Vagina (tissue), 2 donors: ENCODE results near the gene SVOP. TPM values are rescaled to one million over a fixed set of nuclear protein-coding genes. Genes with fewer than 3 reads are reported as not detected.

ENCODE experiments used
- DNase-seq, 2 donors: peaks; one replicate each; pipeline ENCODE4 v3.0.0-alpha.2; 2017; ENCODE audit errors: extremely low spot score in 2 of 2
- H3K27ac ChIP-seq: fragments of 200-600 bp; sonication (generic); one replicate; pipeline ENCODE4 v1.5.1; 2019
- H3K27me3 ChIP-seq: fragments of 200-600 bp; sonication (generic); one replicate; pipeline ENCODE4 v1.5.1; 2019
- H3K36me3 ChIP-seq, 2 donors: fragments of 200-600 bp; sonication (generic); one replicate each; pipeline ENCODE4 v1.5.1; 2017 to 2019
- H3K4me1 ChIP-seq: fragments of 200-600 bp; sonication (generic); one replicate; pipeline ENCODE4 v1.5.1; 2019
- H3K4me3 ChIP-seq, 2 donors: fragments of 200-600 bp; sonication (generic); 1 replicate in 1 of 2; 2 replicates in 1 of 2; pipeline ENCODE4 v1.5.1; 2016 to 2019
- H3K9me3 ChIP-seq: fragments of 200-600 bp; sonication (generic); one replicate; pipeline ENCODE4 v1.5.1; 2019
- POLR2A ChIP-seq, 2 donors: fragments of 450-650 bp; IDR thresholded peaks; one replicate each; pipeline ENCODE4 v1.6.1; 2017; ENCODE audit warnings: antibody characterized with exemption in 2 of 2, mild to moderate bottlenecking in 2 of 2, moderate library complexity in 2 of 2
- POLR2AphosphoS5 ChIP-seq, 2 donors: sonication (generic); formaldehyde crosslinking; IDR thresholded peaks; one replicate each; pipeline ENCODE4 v1.9.0; 2017; ENCODE audit warnings: antibody characterized with exemption in 2 of 2, mild to moderate bottlenecking in 2 of 2, low read depth in 1 of 2; ENCODE audit not compliant: insufficient read depth in 1 of 2
- intact Hi-C: fragments of 100-400 bp; cut with DNase I; formaldehyde crosslinking; loops from one replicate; pipeline ENCODE4 v1.15.1; 2023
- total RNA-seq: library from RNA; depleted of rRNA; stranded (reverse); fragments of >200 nt; gene quantifications from one replicate; pipeline ENCODE4 v1.2.3, GENCODE V29; 2016
- TF ChIP-seq, protein P1 (sequence below), 3 experiments: fragments of 450-650 bp in 2 of 3; fragments of 200-600 bp in 1 of 3; sonication (generic) in 1 of 3; IDR thresholded peaks; one replicate each; pipeline ENCODE4 v1.5.1; 2017 to 2019; ENCODE audit warnings: antibody characterized with exemption in 3 of 3, mild to moderate bottlenecking in 2 of 3, moderate library complexity in 2 of 3

The SVOP gene
- total RNA-seq, 1 donor from 2014 or later: under 0.01 TPM

GRCh38 chr12:108977360-108977759, 43.5 kb downstream of the SVOP start:
- Histone ChIP-seq H3K4me1 (no peaks in the 10 kb centered on the region), H3K36me3 (no peaks in the 10 kb centered on the region), H3K4me3 (no peak overlapping the region), H3K27ac (no peak overlapping the region), H3K27me3 (no peaks in the 10 kb centered on the region), H3K9me3 (no peaks in the 10 kb centered on the region)
- intact Hi-C loops: no loop called here
- no peak for TF ChIP-seq POLR2A (IDR thresholded peaks at IDR 0.05)
- TF ChIP-seq, protein P1, sequence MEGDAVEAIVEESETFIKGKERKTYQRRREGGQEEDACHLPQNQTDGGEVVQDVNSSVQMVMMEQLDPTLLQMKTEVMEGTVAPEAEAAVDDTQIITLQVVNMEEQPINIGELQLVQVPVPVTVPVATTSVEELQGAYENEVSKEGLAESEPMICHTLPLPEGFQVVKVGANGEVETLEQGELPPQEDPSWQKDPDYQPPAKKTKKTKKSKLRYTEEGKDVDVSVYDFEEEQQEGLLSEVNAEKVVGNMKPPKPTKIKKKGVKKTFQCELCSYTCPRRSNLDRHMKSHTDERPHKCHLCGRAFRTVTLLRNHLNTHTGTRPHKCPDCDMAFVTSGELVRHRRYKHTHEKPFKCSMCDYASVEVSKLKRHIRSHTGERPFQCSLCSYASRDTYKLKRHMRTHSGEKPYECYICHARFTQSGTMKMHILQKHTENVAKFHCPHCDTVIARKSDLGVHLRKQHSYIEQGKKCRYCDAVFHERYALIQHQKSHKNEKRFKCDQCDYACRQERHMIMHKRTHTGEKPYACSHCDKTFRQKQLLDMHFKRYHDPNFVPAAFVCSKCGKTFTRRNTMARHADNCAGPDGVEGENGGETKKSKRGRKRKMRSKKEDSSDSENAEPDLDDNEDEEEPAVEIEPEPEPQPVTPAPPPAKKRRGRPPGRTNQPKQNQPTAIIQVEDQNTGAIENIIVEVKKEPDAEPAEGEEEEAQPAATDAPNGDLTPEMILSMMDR (IDR thresholded peaks at IDR 0.05): no peak
- no peak for TF ChIP-seq POLR2AphosphoS5 (IDR thresholded peaks at IDR 0.05; ENCODE audit: insufficient read depth in 1 of 2, low read depth in 1 of 2)
- DNase-seq: no peak

DNA sequence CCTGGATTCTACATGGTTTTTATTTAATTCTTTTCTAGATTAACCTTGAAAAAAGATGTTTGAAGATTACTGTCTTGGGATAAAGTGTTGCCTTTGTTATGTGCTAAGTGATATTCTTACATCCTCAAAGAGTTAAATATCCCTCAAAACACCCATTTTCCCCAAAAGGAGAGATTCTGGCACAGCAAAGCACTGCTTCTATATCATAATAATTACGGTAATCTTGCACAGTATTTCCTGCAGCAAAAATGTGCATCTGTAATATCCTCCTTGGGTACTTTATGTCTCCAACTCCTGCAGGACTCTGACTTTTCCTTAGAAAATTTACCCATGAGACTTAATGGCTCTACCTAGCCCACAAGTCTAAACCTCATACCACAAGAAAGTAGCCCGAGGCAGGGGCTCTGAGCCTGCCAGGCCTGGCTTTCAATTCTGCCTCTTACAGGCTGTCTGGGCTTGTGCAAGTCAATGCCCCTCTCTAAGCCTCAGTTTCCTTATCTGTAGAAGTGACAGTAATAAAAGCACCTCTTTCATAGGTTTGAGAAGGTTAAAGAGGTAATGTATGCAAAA, 45.8 kb downstream of the SVOP start:
- intact Hi-C loops: no loop called here
- no peak for DNase-seq
- H3K27me3 ChIP-seq: no peaks in the 10 kb centered on the region
- no peak overlapping the region for H3K27ac ChIP-seq
- no peak overlapping the region for H3K4me3 ChIP-seq
- H3K9me3 ChIP-seq: no peaks in the 10 kb centered on the region
- TF ChIP-seq, protein P1 (IDR thresholded peaks at IDR 0.05): no peak
- TF ChIP-seq POLR2AphosphoS5 (IDR thresholded peaks at IDR 0.05; ENCODE audit: insufficient read depth in 1 of 2, low read depth in 1 of 2) (no peak), POLR2A (IDR thresholded peaks at IDR 0.05) (no peak)
- no peaks in the 10 kb centered on the region for H3K4me1 ChIP-seq
- H3K36me3 ChIP-seq: no peaks in the 10 kb centered on the region

DNA sequence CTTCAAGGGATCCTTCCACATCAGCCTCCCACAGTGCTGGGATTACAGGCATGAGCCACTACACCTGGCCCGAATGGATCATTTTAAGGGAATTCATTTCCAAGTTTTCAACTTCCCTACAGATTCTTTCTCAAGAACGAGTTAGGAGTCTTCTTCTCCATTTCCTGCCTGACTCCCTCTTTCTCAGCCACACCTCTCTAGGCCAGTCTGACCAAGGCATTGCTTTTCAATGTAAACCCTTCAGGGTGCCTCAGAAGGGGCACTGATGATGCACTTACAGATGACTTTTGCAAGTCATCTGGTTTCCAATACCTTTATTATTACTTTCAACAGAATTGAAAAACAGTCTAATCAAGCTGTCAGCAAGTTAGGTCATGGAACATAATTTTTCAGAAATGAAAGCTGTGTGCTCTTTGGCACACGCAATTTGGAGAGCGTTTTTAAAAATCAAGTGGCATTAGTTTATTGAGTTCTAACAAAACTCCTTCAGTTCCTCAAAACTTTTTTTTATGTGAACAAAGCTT, 47.2 kb downstream of the SVOP start:
- Histone ChIP-seq H3K27ac (no peak overlapping the region), H3K4me3 (no peak overlapping the region), H3K27me3 (no peaks in the 10 kb centered on the region), H3K4me1 (no peaks in the 10 kb centered on the region), H3K9me3 (no peaks in the 10 kb centered on the region), H3K36me3 (no peaks in the 10 kb centered on the region)
- intact Hi-C loops: no loop called here
- no peak for TF ChIP-seq POLR2A (IDR thresholded peaks at IDR 0.05)
- TF ChIP-seq, protein P1 (IDR thresholded peaks at IDR 0.05): no peak
- DNase-seq: no peak

DNA sequence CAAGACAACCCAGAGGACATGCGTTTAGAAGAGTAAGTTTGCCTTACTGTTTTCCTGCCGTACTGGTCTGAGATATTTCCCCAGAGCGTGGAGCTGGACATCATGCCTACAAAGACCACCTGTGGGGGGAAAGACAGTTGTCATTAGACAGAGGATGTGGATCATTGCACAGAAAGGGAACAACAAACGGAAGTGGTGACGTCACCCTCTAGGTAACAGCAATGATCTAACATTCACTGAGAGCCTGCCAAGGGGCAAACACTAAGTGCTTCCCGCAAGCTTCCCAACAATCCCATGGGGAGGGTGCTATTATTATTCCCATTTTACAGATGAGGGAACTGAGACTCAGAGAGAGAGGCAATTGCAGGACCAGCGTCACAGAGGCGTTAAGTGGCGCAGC, 48.5 kb downstream of the SVOP start:
- H3K4me1 ChIP-seq: no peaks in the 10 kb centered on the region
- no peak overlapping the region for H3K27ac ChIP-seq
- no peak for DNase-seq
- H3K4me3 ChIP-seq: no peak overlapping the region
- TF ChIP-seq, protein P1 (IDR thresholded peaks at IDR 0.05): no peak
- TF ChIP-seq POLR2A (IDR thresholded peaks at IDR 0.05) (no peak), POLR2AphosphoS5 (IDR thresholded peaks at IDR 0.05; ENCODE audit: insufficient read depth in 1 of 2, low read depth in 1 of 2) (no peak)
- H3K27me3 ChIP-seq: no peaks in the 10 kb centered on the region
- H3K9me3 ChIP-seq: no peaks in the 10 kb centered on the region
- H3K36me3 ChIP-seq: no peaks in the 10 kb centered on the region
- intact Hi-C loops: no loop called here

DNA sequence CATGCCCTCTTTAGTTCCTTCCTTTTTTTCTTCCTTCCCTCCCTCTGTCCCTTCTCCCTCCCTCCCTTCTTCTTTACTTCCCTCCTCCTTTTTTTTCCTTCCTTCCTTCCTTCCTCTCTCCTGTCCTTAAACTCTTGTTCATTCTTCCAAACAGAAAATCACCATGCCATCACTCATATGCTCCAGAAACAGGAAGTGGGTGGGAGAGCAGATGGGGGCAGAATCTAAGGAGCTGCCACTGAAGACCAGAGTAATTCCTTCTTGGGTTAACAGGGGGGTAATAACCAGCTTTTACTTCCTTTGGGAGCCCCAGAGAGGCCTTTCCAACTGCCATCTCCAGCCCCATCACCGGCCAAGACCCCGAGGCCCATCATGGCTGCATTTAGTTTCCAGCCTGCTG, 51.2 kb downstream of the SVOP start:
- H3K4me1 ChIP-seq: no peaks in the 10 kb centered on the region
- H3K4me3 ChIP-seq: no peak overlapping the region
- H3K27ac ChIP-seq: no peak overlapping the region
- no peaks in the 10 kb centered on the region for H3K9me3 ChIP-seq
- no peak for DNase-seq
- no peaks in the 10 kb centered on the region for H3K36me3 ChIP-seq
- TF ChIP-seq POLR2A (IDR thresholded peaks at IDR 0.05) (no peak), POLR2AphosphoS5 (IDR thresholded peaks at IDR 0.05; ENCODE audit: insufficient read depth in 1 of 2, low read depth in 1 of 2) (no peak)
- TF ChIP-seq, protein P1 (IDR thresholded peaks at IDR 0.05): no peak
- intact Hi-C loops: no loop called here
- no peaks in the 10 kb centered on the region for H3K27me3 ChIP-seq
